D721Med (cell line): ENCODE measurements around the gene TRAPPC4.
A peak's percentile ranks its signal among the peaks of the same experiment; 100 is the strongest.
"Not testable (repeated sequence)": the region's sequence is repeated elsewhere in the genome, so short reads cannot be mapped to it uniquely, and the experiment has no call there.

Experiments used
- DNase-seq: peaks from one replicate; pipeline ENCODE4 v3.0.0; 2011; ENCODE audit warnings: low spot score; ENCODE audit not compliant: insufficient read length
- FAIRE-seq: peaks from 2 replicates; lab custom pipeline; 2011; peaks lifted over from hg19 to GRCh38; lab: Jason Lieb, UNC
- TF ChIP-seq, protein P1 (sequence below): IDR thresholded peaks from 2 replicates; pipeline ENCODE4 v1.5.1; 2012; ENCODE audit warnings: mild to moderate bottlenecking, control low read depth; ENCODE audit not compliant: insufficient read depth; ENCODE audit errors: missing control alignments

The TRAPPC4 gene, protein sequence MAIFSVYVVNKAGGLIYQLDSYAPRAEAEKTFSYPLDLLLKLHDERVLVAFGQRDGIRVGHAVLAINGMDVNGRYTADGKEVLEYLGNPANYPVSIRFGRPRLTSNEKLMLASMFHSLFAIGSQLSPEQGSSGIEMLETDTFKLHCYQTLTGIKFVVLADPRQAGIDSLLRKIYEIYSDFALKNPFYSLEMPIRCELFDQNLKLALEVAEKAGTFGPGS

DNA sequence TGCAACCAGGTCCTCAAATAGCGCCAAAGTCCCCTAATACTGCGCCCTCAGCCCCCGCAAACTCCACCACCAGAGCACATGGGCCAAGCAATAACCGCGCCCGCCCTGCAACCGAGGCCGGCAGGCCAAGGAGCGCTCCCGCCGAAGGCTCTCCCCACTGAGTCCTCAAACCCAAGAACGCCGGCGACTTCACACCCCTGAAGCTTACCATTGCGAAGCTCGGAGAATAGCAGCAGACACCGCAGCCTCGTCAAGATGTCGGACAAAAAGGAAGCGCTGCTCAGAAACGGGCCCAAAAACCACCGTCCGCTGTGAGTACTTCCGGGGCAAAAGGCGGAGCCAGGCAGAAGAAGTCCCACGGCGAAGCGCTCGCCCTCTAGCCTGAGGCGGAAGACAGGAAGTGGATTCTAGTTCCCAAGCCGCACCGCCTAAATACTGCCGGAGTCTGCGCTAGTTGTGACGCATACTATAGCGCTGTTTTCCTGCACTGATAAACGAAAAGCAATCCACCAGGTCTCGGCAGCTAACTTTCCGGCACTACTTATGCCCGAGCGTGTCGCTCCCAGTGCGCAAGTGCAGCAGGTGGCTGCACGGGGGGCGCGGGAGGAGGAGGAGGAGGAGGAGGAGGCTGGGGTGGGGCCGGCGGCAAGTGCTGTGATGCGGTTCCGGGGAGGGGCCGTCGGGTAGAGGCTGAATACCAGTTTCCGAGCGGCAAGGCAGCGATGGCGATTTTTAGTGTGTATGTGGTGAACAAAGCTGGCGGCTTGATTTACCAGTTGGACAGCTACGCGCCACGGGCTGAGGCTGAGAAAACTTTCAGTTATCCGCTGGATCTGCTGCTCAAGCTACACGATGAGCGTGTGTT lies at the start of gene TRAPPC4, which contains the start of gene RPS25:
TRAPPC4 (plus strand) TSS at position 693 of the 865 bp plus-strand sequence; CDS start at position 723, 30 bp downstream.
RPS25 (minus strand) TSS at position 270 of the 865 bp plus-strand sequence; CDS start at position 211, 59 bp downstream.
- DNase-seq (peak; percentile 90), FAIRE-seq (no peak)
- TF ChIP-seq, protein P1, sequence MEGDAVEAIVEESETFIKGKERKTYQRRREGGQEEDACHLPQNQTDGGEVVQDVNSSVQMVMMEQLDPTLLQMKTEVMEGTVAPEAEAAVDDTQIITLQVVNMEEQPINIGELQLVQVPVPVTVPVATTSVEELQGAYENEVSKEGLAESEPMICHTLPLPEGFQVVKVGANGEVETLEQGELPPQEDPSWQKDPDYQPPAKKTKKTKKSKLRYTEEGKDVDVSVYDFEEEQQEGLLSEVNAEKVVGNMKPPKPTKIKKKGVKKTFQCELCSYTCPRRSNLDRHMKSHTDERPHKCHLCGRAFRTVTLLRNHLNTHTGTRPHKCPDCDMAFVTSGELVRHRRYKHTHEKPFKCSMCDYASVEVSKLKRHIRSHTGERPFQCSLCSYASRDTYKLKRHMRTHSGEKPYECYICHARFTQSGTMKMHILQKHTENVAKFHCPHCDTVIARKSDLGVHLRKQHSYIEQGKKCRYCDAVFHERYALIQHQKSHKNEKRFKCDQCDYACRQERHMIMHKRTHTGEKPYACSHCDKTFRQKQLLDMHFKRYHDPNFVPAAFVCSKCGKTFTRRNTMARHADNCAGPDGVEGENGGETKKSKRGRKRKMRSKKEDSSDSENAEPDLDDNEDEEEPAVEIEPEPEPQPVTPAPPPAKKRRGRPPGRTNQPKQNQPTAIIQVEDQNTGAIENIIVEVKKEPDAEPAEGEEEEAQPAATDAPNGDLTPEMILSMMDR: no peak

DNA sequence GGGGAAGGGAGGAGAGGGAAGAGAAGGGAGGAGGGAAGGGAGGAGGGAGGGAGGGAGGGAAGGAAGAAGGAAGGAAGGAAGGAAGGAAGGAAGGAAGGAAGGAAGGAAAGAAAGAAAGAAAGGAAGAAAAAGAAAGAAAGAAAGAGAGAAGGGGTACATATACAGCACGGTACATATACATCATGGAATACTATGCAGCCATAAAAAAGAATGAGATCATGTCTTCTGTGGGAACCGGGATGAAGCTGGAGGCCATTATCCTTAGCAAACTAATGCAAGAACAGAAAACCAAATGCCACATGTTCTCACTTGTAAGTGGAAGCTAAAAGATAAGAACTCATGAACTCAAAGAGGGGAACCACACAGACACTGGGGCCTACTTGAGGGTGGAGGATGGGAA lies 49.1 kb upstream of the TRAPPC4 start:
- not testable (repeated sequence) for DNase-seq, FAIRE-seq

DNA sequence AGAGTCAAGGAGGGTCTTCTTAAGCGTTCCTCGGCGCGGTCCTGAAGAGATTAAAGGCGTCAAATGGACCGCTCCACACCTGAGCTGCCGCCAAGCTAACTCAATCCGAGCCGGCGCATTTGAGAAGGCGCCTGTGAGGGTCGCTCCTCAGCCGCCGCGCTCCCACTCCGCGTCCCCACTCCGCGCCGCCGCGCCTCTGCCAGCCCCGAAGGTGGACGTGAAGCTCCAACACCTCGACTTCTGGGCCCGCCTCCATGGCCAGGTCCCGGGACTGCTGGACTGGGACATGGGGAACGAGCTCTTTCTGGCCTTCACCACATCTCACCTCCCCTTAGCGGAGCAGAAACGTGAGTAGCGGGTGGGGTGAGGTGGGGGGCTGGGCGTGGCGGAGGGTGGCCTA lies 46.9 kb upstream of the TRAPPC4 start, which contains the start of gene FOXR1:
FOXR1 (plus strand) TSS at position 116 of the 400 bp plus-strand sequence; CDS start at position 287, 171 bp downstream.
- TF ChIP-seq, protein P1: no peak
- no peak for FAIRE-seq
- DNase-seq: no peak

DNA sequence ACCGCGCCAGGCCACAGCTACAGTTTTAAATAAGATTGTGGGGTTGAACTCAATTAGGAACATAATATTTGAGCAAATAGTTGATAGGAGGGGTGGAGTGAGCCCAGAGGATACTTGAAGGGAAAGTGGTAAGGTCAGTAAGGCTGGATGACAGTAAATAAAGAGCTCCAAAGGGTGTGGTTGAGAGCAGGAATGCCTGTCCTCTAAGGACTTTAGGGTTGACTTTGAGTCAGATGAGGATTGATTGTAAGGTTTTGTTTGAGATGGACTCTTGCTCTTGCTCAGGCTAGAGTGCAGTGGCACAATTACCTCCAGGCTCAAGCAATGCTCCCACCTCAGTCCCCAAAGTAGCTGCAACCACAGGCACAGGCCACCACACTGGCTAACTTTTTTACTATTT lies 44.6 kb upstream of the TRAPPC4 start:
- TF ChIP-seq, protein P1: no peak
- DNase-seq: no peak
- FAIRE-seq: no peak

DNA sequence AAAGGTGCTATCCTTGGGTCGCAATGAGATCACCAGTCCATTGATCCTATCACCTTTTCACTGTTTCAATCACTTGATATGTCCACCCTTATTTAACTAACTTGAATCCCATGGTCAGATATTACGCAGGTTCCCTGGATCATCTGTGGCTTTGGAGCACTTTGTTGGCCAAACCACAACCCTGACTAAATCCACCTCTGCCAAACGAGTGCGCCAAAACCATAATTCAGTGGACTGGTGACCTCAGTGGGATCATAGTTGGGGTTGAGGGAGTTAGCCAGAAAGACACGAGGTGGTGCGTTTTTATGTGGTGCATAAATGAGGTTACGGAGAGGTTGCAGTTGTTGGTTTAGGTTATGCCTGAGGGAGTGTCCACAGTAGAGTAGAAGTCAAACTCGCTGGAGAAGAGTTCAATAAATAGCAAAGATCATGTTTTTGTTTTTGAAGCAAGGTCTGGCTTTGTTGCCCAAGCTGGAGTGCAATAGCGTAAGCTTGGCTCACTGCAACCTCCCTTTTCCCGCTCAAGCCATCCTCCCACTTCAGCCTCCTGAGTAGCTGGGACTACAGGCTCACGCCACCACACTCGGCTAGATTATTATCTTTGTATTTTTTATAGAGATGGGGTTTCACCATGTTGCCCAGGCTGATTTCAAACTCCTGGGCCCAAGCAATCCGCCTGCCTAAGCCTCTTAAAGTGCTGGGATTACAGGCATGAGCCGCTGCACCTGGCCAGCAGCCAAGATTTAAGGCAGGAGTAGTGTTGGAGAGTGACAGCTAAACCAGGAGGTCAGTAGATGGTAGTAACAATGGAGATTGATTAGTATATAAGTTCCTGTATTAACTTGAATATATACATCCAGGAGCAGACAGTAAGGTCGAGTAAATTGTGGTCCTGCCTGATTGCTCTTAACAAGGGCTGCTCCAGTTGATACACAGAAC lies 42.5 kb upstream of the TRAPPC4 start:
- FAIRE-seq: peak; percentile 46
- TF ChIP-seq, protein P1: no peak
- no peak for DNase-seq

DNA sequence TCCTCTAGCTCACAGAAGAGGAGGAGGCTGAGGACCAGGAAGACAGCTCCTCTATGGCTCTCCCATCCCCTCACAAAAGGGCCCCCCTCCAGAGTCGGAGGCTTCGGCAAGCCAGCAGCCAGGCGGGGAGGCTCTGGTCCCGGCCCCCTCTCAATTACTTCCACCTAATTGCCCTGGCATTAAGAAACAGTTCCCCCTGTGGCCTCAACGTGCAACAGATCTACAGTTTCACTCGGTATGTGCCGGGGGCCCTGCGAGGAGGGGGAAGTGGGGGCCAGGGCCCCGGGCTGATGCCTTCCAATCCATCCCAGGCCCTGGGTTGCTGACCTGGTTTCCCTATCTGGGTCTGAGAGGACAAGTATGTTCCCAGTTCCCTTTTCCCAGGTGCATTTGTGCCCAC lies 39.1 kb upstream of the TRAPPC4 start:
- FAIRE-seq (no peak), DNase-seq (no peak)
- TF ChIP-seq, protein P1: no peak
